Adipose tissue (tissue), 3 donors: Measurements from ENCODE around the gene LRRC74A. TPM values are rescaled to one million over a fixed set of nuclear protein-coding genes. Genes with fewer than 3 reads are reported as not detected.

ENCODE experiments used
- H3K27ac ChIP-seq: one replicate; pipeline ENCODE4 v1.5.1; 2013; ENCODE audit warnings: low read depth, low read length
- WGBS, 3 donors: extraction: QIAGEN DNeasy Blood & Tissue Kit; methylation state at CpG; one replicate each; pipeline ENCODE4 v1.1.7; 2013; 5-methylcytosine and 5-hydroxymethylcytosine counted together
- polyA plus RNA-seq, 3 donors: library from polyadenylated mRNA; stranded (reverse); fragments of 200-250 nt; gene quantifications; one replicate each; pipeline ENCODE4 v1.2.3, GENCODE V29; 2013
- donor health status: healthy with polysubstance abuse.
- donor health status: Bipolar disorder and iron deficiency.
- donor health status: healthy.

The LRRC74A gene
- polyA plus RNA-seq, 3 donors: not detected

GRCh38 chr14:76806446-76806845 lies 19.8 kb upstream of the LRRC74A start:
- WGBS, 3 donors: 94 to 95% (median 94%) methylated on average over 12 of the region's 12 CpGs

GRCh38 chr14:76808011-76808410 lies 18.2 kb upstream of the LRRC74A start:
- H3K27ac ChIP-seq: no peak overlapping the region
- WGBS, 3 donors: 78 to 94% (median 89%) methylated on average over 1 of the region's 1 CpG

More at GRCh38 chr14:76806446-76806845, 19.8 kb upstream of the LRRC74A start:
- no peak overlapping the region for H3K27ac ChIP-seq

GRCh38 chr14:76808990-76809389 lies 17.2 kb upstream of the LRRC74A start:
- 94 to 98% (median 95%) methylated on average over 4 of the region's 4 CpGs for WGBS, 3 donors
- H3K27ac ChIP-seq: no peak overlapping the region

- no peak overlapping the region for H3K27ac ChIP-seq
- 8 to 44% (median 32%) methylated on average over 3 of the region's 3 CpGs for WGBS, 3 donors
These were observed 15.7 kb upstream of the LRRC74A start for GRCh38 chr14:76810525-76810924.

- WGBS, 3 donors: 1 to 10% (median 5%) methylated on average over 9 of the region's 9 CpGs
- no peak overlapping the region for H3K27ac ChIP-seq
These were observed 15.2 kb upstream of the LRRC74A start for GRCh38 chr14:76810953-76811400.

GRCh38 chr14:76811561-76811960 lies 14.6 kb upstream of the LRRC74A start:
- no peak overlapping the region for H3K27ac ChIP-seq
- 21 to 59% (median 49%) methylated on average over 4 of the region's 4 CpGs for WGBS, 3 donors

- no peak overlapping the region for H3K27ac ChIP-seq
- WGBS, 3 donors: 0% methylated on average over 20 of the region's 20 CpGs
These were observed 14.2 kb upstream of the LRRC74A start for GRCh38 chr14:76812093-76812421.

- peak within 1 kb of the TSS; percentile 63 for H3K27ac ChIP-seq
- WGBS, 3 donors: 4 to 7% (median 4%) methylated on average over 42 to 69 of the region's 69 CpGs
These were observed 13.5 kb upstream of the LRRC74A start, which contains the start of gene ANGEL1 for GRCh38 chr14:76812422-76813383. ANGEL1 (minus strand) TSS chr14:76812882; CDS start chr14:76812827, 55 bp downstream.

GRCh38 chr14:76814726-76815645 lies 11.2 kb upstream of the LRRC74A start:
- H3K27ac ChIP-seq: no peak overlapping the region
- WGBS, 3 donors: 55 to 69% (median 67%) methylated on average over 7 of the region's 7 CpGs

GRCh38 chr14:76820700-76821099 lies 5.5 kb upstream of the LRRC74A start:
- WGBS, 3 donors: 92 to 97% (median 94%) methylated on average over 2 of the region's 2 CpGs
- H3K27ac ChIP-seq: no peak overlapping the region

- H3K27ac ChIP-seq: no peak overlapping the region
- 23 to 65% (median 57%) methylated on average over 9 of the region's 9 CpGs for WGBS, 3 donors
These were observed 1.6 kb downstream of the LRRC74A start for GRCh38 chr14:76827696-76828296.

GRCh38 chr14:76828339-76829012 lies 2.3 kb downstream of the LRRC74A start:
- WGBS, 3 donors: 25 to 77% (median 70%) methylated on average over 17 of the region's 17 CpGs
- H3K27ac ChIP-seq: no peak overlapping the region

GRCh38 chr14:76829013-76829365 lies 2.8 kb downstream of the LRRC74A start:
- WGBS, 3 donors: 28 to 59% (median 57%) methylated on average over 3 of the region's 3 CpGs
- H3K27ac ChIP-seq: no peak overlapping the region

- H3K27ac ChIP-seq: no peak overlapping the region
- 30 to 70% (median 53%) methylated on average over 7 of the region's 7 CpGs for WGBS, 3 donors
These were observed 3.6 kb downstream of the LRRC74A start for GRCh38 chr14:76829650-76830421.

- H3K27ac ChIP-seq: no peak overlapping the region
- 89 to 98% (median 92%) methylated on average over 4 of the region's 4 CpGs for WGBS, 3 donors
These were observed 4.3 kb downstream of the LRRC74A start for GRCh38 chr14:76830556-76830955.

GRCh38 chr14:76832503-76832988 lies 6.3 kb downstream of the LRRC74A start:
- 60 to 82% (median 64%) methylated on average over 1 of the region's 1 CpG for WGBS, 3 donors
- H3K27ac ChIP-seq: no peak overlapping the region

GRCh38 chr14:76833011-76833410 lies 6.8 kb downstream of the LRRC74A start:
- 63 to 80% (median 69%) methylated on average over 2 of the region's 2 CpGs for WGBS, 3 donors

More at GRCh38 chr14:76833011-76833410, 6.8 kb downstream of the LRRC74A start:
- no peak overlapping the region for H3K27ac ChIP-seq
